Activated CD8-positive, alpha-beta memory T cell treated with anti-CD3 and anti-CD28 coated beads, Interleukin-2, amount 50 U/mL, for 4 hours (primary cell): ENCODE results near the gene RNFT2.
"Not testable (repeated sequence)": the region's sequence is repeated elsewhere in the genome, so short reads cannot be mapped to it uniquely, and the experiment has no call there.

Experiments
- DNase-seq: peaks from one replicate; pipeline ENCODE4 v3.0.0-alpha.2; 2020

Gene RNFT2

DNA sequence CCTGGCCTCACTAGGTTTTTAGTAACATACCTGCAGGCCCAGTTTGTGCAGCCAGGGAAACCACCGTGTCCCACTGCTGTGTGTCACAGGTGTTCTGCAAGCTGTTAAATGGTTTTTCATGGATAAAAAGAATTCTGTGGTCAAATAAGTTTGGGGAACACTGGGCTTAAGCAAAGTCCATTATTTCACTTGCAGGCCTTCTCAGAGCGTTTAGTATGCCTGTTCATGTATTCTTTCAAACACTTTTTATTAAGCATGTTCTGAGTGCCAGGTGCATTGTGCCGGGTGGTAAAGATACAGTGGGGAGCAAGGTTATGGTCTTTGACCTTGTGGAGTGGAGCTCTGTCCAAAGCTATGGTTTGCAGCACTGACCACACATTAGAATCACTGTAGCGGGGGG lies 7.4 kb downstream of the RNFT2 start:
- no peak for DNase-seq

DNA sequence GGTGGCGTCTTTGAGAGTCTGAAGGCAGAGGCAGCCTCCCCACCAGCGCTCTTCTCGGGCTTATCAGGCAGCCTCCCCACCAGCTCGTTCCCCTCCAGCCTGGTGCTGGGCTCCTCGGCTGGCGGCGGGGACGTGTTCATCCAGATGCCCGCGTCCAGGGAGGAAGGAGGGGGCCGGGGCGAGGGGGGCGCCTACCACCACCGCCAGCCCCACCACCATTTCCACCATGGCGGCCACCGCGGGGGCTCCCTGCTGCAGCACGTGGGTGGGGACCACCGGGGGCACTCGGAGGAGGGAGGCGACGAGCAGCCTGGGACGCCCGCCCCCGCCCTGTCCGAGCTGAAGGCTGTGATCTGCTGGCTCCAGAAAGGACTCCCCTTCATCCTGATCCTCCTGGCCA lies 11.8 kb downstream of the RNFT2 start:
- no peak for DNase-seq

DNA sequence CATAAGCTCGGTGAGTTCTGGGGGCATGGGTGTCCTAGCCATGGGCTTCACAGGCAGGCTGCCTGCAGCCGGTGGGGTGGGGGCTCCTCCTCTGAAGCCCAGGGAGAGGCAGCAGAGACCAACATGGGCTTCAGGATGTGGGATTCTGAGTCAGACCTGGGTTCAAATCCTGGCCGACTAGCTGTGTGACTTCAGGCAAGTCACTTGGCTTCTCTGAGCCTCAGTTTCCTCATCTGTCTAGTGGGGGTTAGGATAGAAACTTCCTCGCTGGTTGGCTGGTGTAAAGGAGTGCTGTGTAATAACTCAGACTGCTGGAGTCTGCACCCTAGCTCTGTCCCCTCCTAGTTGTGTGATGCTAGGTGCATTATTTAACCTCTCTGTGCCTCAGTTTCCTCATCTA lies 12.2 kb downstream of the RNFT2 start:
- DNase-seq: no peak

DNA sequence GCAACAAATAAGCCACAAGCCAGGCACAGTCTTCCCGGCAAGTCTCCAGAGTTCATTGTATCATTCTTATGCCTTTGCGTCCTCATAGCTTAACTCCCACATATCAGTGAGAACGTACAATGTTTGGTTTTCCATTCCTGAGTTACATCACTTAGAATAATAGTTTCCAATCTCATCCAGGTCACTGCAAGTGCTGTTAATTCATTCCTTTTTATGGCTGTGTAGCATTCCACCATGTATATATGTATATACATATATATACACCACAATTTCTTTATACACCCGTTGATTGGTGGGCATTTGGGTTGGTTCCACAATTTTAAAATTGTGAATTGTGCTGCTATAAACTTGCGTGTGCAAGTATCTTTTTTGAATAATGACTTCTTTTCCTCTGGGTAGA lies 16.0 kb downstream of the RNFT2 start:
- not testable (repeated sequence) for DNase-seq

DNA sequence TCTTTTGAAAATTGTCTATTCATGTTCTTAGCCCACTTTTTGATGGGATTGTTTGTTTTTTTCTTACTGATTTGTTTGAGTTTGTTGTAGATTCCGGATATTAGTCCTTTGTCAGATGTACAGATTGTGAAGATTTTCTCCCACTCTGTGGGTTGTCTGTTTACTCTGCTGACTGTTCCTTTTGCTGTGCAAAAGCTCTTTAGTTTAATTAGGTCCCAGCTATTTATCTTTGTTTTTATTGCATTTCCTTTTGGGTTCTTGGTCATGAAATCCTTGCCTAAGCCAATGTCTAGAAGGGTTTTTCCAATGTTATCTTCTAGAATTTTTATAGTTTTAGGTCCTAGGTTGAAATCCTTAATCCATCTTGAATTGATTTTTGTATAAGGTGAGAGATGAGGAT lies 16.7 kb downstream of the RNFT2 start:
- not testable (repeated sequence) for DNase-seq

DNA sequence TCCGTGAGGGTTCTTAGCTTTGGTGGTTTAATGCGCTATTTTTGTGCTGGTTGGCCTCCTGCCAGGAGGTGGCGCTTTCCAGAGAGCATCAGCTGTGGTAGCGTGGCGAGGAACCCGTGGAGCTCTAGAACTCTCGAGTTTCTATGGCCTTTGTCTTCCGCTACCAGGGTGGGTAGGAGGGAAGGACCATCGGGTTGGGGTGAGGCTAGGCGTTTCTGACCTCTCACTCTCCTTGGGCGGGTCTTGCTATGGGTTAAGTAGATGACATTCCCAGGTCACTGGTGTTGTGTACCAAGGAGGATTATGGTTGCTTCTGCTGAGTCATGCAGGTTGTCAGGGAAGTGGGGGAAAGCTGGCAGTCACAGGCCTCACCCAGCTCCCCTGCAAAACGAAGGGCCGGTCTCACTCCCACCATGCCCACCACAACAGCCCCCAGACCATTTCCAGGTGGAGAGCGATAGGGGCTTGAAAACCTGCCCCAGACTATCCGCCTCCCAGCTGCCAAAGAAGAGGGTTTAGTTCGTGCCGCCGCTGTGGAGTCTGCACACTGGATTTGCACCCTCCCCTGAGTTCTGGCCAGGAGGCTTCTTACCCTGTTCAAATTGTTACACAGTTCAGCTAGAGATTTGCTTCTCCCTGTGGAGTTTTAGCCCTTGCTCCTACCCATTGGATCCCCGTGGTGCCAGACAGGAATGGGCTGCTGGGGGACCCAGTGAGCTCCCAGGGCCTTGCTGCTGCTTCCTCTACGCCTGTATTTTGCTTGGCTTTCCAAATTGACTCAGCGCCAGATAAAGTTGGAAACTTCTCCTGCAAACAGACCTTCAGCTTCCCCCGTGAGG lies 21.9 kb downstream of the RNFT2 start:
- DNase-seq: peak; percentile 36

DNA sequence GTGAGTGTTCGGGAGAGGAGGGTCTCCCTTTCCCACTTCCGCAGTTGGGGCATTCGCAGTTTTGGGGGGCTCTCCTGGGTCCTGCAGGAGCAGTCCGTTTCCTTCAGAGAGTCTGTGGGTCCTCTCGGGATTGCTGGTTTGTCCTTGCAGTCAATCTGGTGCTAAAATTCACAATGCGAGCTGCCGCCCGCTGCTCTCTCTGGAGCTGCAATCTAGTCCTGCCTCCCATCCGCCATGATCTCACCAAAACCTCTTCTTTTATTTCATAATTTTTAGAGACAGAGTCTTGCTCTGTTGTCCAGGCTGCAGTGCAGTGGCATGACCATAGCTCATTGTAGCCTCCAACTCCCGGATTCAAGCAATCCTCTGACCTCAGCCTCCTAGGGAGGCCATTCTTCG lies 22.5 kb downstream of the RNFT2 start:
- DNase-seq: no peak

DNA sequence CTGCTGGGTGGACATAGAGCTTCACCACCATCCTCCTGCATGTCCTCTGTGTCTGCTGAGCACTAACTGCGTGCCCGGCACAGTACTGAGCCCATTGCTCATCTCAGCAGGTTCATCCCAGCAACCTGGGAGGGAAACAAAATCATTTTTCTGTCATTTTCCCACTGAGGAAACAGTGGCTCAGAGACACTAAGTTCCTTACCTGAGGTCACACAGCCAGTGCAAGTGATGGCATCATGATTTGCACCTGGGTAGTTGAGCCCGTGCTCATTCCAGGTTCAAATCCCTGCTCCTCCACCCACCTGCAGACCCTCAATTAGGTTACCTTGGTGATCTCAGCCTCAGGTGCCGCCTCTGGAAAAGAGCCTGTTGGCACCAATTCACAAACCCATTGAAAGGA lies 23.4 kb downstream of the RNFT2 start:
- DNase-seq: no peak

DNA sequence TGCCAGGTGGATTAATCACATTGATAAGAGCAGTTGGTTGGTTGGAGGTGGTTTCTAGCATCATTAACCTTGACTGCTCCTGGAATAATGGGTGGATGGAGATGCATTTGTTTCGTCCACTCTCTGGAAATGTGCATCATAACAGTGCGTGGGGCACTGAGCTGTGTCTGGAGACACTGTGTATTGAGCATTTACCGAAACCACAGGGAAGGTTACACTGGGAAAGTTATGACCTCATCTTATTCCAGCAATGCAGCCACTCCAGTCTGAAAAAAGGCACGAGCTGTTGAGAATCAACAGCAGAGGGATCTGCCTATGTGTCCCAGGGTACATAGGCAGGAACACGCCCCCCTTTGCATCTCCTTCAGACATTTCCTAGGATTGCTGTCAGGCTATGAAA lies 27.2 kb downstream of the RNFT2 start:
- DNase-seq: no peak

DNA sequence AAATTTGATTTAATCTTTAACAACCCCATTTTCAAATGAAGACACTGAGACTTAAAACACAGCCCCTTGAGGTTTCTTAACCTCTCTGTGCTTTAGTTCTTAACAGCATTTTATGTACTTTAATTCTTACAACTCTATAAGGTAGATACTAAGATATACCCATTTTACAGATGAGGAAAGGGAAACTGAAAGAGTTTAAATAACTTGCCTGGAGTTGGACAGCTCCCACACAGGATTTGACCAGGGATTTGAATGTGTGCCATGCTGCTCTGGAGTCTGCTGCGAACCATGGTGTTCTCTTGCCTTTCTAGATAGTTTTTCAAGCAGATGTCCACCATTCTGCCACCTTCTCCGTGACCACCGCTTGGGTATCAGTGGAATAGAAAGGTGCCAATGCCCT lies 28.2 kb downstream of the RNFT2 start:
- no peak for DNase-seq

DNA sequence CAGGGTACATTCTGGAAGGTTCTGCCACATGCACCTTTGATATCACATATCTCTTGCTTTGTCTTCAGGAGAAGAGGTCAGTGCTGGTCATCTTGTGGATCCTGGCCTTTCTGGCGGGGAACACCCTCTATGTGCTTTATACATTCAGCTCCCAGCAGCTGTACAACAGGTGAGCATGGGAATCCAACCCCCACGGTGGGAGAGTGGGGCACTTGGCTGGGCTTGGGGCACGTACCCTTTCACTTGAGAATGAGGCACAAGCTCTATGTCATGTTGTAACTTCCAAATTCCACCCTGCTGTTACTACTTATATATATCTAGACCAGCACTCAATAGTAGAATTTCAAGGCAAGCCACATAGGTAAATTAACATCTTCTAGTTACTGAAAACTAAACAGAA lies 28.6 kb downstream of the RNFT2 start:
- DNase-seq: no peak

DNA sequence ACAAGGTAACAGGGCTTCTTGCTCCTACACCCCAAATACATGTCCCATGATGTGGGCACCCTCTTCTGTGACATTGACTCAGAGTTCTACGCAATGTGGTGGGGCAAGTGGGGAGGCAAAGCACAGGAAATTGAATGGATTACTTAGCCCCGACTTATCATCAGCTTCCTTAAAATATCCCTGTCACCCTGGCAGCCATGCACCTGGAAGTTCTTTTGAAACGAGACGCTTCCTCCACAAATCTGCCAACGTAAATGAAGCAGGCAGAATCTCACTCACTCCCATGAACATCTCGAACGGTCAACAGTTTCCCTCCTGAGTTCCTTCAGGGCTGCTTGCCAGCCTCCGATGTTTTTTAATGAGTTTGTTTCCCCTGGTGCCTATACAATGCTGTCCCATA lies 33.5 kb downstream of the RNFT2 start:
- no peak for DNase-seq

DNA sequence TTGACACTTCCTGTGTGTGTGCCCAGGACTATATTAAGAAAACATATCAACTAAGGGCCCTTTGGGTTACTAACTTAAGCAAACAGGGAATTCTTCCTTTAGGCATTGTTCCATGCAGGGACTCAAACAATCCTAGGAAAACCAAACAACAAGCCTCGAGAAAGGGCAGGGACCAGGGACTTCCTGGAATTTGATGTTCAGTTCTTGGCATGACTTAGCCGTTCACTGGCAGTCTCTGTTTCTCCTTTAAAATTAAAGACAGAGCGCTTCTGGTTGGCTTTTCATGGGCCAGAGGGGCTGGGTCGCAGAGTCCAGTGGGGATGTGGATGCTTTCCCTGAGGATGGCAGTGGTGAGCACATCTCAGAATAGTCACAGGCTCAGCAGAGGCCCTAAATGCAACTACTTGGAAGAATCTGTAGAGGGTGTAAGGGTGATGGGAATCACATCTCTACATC lies 35.2 kb downstream of the RNFT2 start:
- no peak for DNase-seq

DNA sequence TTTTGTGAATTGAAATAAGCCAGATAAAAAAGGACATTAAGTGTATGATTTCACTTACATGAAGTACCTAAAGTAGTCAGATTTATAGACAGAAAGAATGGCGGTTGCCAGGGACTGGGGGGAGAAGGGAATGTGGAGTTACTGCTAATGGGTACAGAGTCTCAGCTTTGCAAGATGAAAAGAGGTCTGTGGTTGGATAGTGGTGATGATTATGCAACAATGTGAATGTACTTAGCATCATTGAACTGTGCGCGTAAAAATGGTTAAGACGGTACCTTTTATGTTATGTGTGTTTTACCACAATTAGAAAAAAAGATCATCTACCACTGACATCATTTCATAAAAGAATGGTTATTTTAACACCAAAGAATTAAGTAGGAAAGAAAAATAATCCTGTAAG lies 35.9 kb downstream of the RNFT2 start:
- DNase-seq: no peak

DNA sequence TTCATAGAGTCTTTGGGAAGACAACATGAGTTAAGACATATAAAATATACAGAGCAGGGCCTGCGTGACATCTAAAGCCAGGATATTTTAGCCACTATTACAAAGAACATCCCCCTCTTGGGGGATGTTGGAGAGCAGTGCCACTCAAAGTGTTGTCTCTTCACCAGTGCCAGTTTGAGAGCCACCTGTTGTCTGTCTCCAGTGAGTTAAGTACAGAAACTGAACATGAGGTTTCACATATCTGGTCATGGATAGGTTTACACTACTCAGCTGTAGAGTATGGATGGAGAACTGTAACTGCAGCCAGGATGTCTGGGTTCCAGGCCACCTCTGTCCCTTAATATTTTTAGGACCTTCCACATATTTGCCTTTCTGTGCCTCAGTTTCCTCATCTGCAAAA lies 39.1 kb downstream of the RNFT2 start:
- DNase-seq: no peak

DNA sequence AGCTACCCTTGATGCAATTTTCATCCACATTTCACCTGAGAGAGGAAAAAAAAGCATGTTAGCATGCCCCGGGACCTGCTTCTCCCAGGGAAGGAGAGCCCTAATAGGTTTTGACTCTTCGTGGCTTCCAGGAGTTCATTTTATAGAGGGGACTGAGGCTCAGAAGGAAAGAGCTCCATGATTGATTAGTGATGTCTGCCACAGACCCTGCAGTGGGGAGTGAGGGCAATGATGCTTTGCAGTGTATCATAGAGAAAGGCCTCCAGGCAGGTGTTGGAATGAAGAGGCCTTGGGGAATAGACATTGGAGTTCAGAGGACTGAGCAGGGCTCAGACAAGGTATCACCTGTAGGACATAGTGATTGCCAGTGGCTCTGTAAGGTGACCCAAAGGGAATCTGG lies 41.5 kb downstream of the RNFT2 start:
- no peak for DNase-seq

DNA sequence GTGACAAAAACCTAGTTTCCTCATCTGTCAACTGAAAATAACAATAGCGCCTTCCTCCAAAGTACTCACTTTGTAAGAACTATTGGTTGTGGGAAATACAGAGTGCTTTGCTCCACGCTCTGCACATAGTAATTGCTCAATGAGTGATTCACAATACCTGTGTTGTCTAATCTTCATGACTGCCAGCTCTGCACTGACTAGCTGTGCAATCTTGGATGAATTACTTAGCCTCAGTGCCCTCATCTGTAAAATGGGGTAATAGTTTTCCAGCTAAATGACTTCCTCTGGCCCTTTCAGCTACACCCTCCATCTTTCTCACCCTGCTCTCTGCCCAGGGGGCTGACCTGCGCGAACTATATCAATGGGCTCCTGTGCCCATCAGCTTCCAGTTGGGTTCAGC lies 42.8 kb downstream of the RNFT2 start:
- DNase-seq: no peak

DNA sequence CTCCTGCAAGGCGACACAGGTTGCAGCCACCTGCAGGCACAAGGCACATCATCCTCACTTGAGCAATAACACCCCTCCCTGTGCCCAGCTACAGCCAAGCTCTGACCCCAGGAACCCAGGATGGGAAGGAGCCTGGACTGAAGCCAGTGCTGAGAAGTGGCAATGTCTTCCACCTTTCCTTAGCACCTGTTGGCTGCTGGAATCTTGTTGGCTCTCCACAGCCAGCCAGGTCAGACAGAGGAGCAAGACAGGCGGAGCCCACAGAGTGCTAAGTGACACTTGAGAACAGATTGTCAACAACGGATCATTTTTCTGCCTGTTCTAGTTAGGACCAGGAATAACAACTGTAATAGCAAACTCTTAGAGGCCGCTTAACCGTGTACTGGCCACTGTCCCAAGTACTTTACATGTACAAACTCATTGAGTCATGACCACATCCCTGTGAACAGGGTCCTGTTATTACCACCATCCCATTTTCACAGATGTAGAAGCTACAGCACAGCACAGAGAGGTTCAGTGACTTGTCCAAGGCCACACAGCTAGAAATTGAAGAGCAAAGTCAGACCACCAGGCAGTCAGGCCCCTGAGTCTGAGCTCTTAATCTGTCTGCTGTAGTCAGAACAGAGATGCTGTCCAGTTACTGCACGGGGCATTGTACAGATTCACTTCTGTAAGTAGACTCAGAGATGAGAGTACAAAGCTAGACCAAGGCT lies 45.6 kb downstream of the RNFT2 start:
- no peak for DNase-seq

DNA sequence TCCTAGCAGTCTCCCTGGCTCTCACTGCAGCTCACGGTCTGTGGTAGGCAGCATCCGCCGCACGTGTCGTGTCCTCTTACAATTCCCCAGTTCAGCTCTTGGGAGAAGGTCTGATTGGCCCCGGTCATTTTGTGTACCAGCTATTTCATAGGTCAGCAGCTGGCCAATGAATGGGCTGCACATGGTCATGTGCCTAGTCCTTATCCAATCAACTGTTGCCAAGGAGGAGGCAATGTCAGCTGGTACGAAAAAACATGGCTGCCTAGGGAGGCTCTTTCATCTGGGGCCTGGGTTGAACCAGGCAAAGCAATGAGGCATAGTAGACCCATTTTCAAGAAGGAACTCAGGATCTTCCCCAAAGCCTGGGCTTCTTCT lies 46.1 kb downstream of the RNFT2 start:
- DNase-seq: no peak

DNA sequence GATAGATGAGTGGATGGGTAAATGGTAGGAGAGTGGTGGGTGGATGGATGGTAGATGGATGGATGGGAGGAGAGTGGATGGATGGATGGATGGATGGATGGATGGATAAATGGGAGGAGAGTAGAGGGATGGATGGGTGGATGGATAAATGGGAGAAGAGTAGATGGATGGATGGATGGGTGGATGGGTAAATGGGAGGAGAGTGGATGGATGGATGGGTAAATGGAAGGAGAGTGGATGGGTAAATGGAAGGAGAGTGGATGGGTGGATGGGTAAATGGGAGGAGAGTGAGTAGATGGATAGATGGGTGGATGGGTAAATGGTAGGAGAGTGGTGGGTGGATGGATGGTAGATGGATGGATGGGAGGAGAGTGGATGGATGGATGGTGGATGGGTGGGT lies 51.4 kb downstream of the RNFT2 start:
- not testable (repeated sequence) for DNase-seq

DNA sequence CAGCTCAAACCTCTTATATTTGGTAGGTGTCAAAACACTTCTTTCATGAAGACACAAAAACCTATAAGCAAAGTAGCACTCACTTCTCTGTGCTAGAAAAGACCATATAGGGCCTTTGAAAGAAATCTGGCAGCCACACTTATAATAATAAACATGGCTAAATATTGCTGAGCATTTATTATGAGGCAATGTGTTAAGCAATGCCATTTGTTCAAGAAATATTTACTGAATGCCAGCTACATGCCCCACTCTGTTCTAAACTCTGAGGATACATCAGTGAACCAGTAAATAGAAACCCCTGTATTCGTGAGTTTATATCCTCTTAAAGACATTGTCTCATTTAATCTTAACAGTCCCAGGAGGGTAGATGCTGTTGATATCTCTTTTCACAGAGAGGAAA lies 52.0 kb downstream of the RNFT2 start:
- no peak for DNase-seq

DNA sequence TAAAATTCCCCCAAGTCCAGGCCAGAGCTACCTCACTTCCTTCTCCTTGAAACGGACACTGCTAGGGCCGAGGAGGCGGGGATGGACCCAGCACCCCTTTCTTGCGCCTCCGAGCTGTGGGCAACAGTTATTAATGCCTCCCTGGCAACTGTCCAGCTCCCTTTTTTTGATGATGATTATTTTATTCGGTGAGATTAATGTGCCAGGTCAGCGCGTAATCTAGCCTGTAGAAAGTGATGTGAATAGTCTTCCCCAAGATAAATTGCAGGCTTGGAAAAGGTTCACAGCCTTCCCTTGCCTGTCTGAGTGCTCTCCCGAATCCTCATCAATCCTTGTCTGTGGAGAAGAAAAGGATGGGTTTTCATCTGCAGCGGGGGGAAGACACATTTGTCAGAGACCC lies 54.3 kb downstream of the RNFT2 start:
- DNase-seq: no peak

DNA sequence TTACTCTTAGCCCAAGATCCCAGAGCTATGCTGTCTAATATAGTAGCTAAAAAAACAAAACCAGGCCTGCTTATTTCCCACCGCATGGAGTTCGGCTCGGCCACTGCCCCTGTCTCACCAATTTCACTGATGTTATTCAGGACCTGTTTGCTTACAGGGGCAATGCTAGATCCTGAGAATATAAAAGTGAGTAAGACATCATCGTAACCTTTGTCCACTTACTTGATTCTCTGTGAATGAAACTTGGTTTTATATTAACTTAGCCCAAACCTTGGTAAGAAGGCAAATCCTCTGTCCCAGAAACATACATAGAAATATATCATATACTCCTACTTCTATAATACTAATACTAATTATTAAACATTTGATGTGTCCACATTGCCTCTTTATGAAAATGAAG lies 56.6 kb downstream of the RNFT2 start:
- DNase-seq: no peak

DNA sequence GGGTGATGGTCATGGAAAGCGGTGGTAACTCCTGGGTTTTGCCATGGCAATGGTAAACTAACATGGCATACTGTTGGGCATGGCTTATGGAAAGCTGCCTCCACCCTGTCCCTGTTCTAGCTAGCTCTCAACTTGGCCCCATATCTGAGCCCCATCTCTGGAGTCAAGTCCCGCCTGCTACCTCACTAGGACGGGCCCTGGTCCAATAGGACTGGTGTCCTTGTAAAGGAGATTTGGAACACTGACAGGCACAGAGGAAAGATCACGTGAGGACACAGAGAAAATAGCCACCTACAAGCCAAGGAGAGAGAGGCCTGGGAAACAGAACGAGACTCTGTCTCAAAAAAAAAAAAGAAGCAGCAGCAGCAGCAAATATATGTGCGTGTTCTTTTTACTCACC lies 59.8 kb downstream of the RNFT2 start:
- DNase-seq: no peak

DNA sequence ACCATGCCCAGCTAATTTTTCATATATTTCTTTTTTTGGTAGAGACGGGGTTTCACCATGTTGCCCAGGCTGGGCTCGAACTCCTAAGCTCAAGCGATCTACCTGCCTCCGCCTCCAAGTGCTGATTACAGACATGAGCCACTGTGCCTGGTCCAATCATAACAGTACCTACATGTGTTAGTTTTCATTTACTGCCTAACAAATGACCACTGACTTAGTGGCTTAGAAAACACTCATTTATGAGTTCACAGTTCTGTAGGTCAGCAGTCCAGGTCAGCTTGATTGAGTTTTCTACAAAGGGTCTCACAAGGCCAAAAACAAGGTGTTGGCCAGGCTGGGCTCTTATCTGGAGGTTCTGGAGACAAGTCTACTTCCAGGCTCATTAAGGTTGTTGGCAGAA lies 60.6 kb downstream of the RNFT2 start:
- DNase-seq: no peak
